GM06990 (cell line): ENCODE results near the gene CRIM1.

Experiments used
- DNase-seq: peaks from one replicate; pipeline ENCODE4 v3.0.0-alpha.2; 2011; ENCODE audit not compliant: insufficient read length; ENCODE audit errors: extremely low read depth
- H3K27me3 ChIP-seq: replicated peaks from 2 replicates; pipeline ENCODE4 v1.6.0; 2011; ENCODE audit warnings: low read length; ENCODE audit not compliant: control insufficient read depth, insufficient read depth
- H3K36me3 ChIP-seq: 2 replicates; pipeline ENCODE4 v1.5.1; 2011; ENCODE audit warnings: low read length; ENCODE audit not compliant: control insufficient read depth, insufficient read depth
- H3K4me3 ChIP-seq: replicated peaks from 2 replicates; pipeline ENCODE4 v1.5.1; 2011; ENCODE audit warnings: low read depth, mild to moderate bottlenecking, control low read depth, low read length
- CTCF ChIP-seq: IDR thresholded peaks from 2 replicates; pipeline ENCODE4 v1.5.1; 2011; ENCODE audit warnings: low read length, control low read depth, mild to moderate bottlenecking, inconsistent platforms; ENCODE audit not compliant: insufficient read depth, poor library complexity, severe bottlenecking

The CRIM1 gene

DNA sequence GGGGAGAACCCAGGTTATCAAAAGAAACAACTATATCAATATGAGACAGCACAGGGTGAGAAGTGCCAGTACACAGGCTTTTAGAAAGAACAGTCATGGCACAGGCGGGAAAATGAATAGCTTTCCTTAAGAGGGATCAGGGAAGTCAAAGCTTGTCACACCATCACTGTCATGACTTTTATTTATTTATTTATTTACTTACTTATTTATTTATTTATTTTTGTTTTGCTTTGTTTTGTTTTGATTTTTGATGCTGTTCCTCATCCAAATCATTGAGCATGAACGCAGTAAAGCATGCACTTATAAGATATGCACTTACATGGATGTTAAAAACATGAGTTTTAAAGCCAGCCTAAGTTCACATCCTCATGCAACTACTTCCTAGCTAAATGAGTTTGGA is 19.3 kb upstream of the CRIM1 start:
- Histone ChIP-seq H3K27me3 (no peaks in the 10 kb centered on the region), H3K4me3 (no peak overlapping the region), H3K36me3 (no peaks in the 10 kb centered on the region)
- TF ChIP-seq CTCF = no peak
- DNase-seq = no peak

- no peaks in the 10 kb centered on the region for H3K36me3 ChIP-seq
- no peak for TF ChIP-seq CTCF
- no peaks in the 10 kb centered on the region for H3K27me3 ChIP-seq
- DNase-seq = no peak
- no peak overlapping the region for H3K4me3 ChIP-seq
These were observed 18.2 kb upstream of the CRIM1 start for GRCh38 chr2:36337354-36337753.

- no peak for TF ChIP-seq CTCF
- no peak overlapping the region for H3K4me3 ChIP-seq
- no peak for DNase-seq
- H3K27me3 ChIP-seq = no peaks in the 10 kb centered on the region
- H3K36me3 ChIP-seq = no peaks in the 10 kb centered on the region
These were observed 17.3 kb upstream of the CRIM1 start for GRCh38 chr2:36338124-36338826.

DNA sequence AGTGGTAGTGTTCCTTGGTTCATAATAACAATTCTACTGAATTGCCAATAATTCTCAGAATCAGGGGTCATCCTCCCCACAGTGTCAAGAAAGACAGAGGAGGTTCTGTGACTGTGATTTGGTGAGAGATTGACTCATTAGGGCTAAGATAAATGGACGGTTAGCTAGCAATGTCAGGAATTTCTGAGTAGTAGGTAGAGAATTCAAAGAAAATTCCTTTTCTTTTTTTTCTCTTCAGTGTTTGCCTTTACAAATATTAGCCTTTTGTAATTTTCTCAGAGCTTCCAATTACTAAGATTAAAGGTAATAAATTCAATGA is 16.8 kb upstream of the CRIM1 start:
- no peak for TF ChIP-seq CTCF
- no peak for DNase-seq
- Histone ChIP-seq H3K4me3 (no peak overlapping the region), H3K27me3 (no peaks in the 10 kb centered on the region), H3K36me3 (no peaks in the 10 kb centered on the region)

DNA sequence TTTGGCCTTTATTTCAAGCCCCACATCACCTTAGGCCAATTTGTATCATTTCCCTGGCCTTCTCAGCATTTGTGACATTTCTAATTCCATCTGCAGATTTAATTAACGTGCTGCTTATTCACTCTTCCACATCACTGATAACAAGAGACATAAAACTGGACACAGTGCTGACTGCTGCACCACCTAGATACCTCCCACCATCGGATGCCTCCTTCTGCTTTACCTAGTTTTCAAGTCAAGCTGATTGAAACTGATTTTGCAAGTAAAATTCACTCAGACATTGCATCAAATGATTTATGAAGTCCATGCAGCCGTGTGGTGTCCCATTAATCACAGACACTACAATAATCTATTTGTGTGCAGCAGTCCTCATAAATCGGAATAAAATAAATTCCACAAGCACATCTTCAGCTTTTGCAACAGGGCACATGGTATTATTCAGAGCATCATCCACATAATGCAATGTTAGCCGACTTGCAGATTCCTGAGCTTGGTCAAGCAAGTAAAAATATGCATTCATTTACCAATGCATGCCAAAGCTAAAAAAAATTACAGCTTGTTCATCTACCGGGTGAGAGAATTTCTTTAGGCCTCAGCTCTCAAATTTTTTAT is 15.9 kb upstream of the CRIM1 start:
- TF ChIP-seq CTCF = no peak
- DNase-seq = no peak

More for the DNA sequence above, 15.9 kb upstream of the CRIM1 start:
- Histone ChIP-seq H3K36me3 (no peaks in the 10 kb centered on the region), H3K27me3 (no peaks in the 10 kb centered on the region), H3K4me3 (no peak overlapping the region)
